Erythroblast (primary cell): Measurements from ENCODE around the gene ABLIM2.

Experiments
- DNase-seq, 2 experiments: peaks; one replicate each; lab custom pipeline; 2025; lab: John Stamatoyannopoulos, UW
- GATA1 ChIP-seq: IDR thresholded peaks from 2 replicates; pipeline ENCODE4 v1.6.1; 2011; ENCODE audit warnings: low read depth, mild to moderate bottlenecking, control low read depth, low read length, moderate library complexity
- POLR2A ChIP-seq: IDR thresholded peaks from 2 replicates; pipeline ENCODE4 v1.6.1; 2011; ENCODE audit warnings: mild to moderate bottlenecking, low read length

The ABLIM2 gene

DNA sequence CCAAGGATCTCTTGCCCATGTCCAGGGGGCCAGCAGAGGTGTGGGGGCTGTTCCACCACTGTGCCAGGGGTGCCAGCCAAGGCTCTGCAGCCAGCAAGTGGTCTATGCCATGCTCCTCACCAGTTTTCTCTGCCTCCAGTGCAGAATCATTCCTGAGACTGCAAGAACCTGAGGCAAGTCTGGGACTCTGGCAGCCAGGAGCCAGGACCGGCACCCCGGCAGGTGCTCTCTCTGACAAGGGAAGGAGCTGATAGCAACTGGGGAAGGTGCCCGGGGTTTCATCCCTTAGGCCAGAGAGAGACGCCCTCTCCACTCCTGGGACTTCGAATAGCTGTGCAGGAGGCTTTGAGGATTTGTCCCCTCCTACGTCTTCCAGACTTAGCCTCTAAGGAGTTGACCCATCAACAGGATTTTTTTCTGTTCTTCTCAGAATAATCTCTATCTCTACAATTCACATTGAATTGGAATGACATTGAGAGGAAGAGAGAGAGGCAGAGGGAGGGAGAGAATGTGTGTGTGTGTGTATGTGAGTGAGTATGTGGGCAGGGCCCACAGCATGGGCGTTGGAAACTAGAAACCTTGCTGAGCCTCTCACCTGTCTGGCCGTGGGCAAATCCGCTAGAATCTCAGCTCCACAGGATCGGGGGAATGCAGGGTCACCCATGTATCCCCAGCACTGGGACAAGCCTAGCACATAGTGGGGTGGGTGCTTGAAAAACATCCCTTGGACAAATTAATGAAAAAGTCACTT, 144.5 kb downstream of the ABLIM2 start:
- TF ChIP-seq POLR2A (no peak), GATA1 (no peak)
- DNase-seq, result no peak

DNA sequence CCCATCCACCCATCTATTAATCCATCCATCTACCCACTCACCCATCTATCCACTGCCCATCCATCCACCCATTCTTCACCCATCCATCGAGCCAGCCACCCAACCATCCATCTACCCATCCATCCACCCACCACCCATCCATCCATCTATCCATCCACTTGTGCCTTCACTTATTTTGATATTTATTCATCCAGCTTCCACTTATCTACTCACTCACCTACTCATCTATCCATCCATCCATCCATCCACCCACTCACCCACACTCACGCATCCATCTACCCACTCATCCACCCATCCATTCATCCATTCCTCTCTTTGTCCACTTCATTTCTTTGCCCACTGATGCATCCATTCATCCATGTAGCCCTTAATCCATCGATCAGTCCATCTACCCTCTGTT, 146.1 kb downstream of the ABLIM2 start:
- TF ChIP-seq POLR2A (no peak), GATA1 (no peak)
- DNase-seq, result no peak

DNA sequence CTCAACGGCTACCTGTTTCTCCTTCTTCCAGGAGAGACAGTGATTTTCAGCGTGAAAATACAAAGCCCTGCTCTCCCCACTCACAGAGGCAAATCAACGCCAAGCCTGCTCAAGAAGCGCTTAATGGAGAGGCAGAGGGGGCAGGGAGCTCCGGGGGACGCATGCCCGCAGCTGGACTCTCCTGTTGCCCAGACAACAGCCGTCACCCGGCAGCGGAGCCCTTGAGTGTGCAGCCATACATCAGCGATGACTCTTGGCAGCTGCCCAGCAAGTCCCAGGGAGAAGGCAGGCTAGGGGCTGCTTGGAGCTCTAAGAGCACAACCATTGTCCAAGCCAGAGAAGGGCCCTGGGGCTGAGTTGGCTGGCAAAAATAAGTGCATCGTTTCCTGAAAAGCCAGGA, 148.0 kb downstream of the ABLIM2 start:
- DNase-seq, result no peak

DNA sequence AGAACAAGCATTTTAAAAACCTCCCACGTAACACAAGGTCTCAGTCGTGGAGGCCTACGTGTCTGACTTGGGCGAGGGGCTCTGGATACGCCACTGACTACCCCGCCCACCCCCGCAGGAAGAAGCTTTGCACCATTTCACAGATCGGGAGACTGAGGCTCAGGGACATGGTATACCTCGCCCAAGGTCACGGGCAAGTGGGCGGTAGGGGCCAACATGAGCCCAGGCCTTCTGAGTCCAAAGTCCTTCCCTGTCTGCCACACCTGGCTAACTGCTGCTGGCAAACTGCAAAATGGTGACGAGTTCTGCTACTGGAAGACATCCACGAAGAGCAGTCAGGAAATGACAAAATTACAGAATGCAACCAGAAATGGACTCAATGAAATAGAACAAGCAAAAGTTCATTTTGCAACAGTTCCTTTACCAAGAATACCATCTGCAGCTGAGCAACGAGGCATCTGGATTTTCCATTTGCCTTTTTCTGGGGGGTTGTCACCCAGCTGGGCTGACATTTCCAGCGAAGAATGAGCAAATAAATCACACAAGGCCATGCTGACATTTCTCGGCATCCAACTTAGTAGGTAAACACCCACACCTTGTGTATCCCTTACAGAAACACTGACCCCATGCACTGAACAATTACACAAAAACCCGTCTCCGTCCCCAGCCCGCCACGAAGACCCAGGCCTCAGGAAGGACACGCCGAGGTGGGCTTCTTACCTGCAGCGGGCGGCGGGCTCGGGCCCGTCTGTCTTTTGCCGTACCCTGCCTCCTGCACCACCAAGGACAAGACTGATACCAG, 148.7 kb downstream of the ABLIM2 start:
- no peak for DNase-seq
- no peak for TF ChIP-seq GATA1
- no peak for TF ChIP-seq POLR2A

More for the DNA sequence above, 148.0 kb downstream of the ABLIM2 start:
- no peak for TF ChIP-seq POLR2A
- TF ChIP-seq GATA1, result no peak

DNA sequence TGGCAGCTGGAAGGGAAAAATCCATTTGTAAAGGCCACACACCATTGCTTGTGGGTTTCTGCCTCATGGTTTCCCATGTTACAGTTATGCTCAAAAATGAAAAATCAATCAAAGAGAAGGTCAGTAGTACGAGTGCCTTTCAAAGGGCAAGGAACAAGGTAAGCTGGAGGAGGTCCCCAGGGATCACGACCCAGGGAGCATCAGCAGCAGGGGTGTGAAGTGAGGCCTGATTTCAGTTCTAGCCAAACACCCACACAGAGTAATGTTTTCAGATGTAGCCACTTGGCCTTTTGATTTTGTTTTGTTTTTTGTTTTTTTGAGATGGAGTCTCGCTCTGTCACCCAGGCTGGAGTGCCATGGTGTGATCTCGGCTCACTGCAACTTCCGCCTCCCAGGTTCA, 149.5 kb downstream of the ABLIM2 start:
- TF ChIP-seq GATA1 (no peak), POLR2A (no peak)
- no peak for DNase-seq

DNA sequence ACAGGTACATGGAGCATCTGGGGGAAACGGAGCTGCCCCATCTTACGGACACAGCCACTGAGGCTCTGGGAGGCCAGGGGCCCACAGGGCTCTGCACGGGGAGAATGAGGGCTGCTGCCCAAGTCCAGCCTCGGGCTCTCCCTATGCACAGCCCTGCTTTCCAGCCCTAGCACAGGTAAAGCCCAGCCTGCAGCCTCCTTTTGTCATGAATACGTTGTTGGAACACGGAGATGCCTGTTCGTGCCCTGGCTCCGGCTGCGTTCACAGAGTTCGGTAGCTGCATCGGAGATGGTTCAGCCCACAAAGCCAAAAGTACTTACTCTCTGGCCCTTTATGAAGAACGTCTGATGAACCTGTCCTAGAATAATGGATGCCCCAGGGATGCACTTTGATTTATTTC, 150.2 kb downstream of the ABLIM2 start:
- no peak for TF ChIP-seq POLR2A
- no peak for TF ChIP-seq GATA1
- no peak for DNase-seq

DNA sequence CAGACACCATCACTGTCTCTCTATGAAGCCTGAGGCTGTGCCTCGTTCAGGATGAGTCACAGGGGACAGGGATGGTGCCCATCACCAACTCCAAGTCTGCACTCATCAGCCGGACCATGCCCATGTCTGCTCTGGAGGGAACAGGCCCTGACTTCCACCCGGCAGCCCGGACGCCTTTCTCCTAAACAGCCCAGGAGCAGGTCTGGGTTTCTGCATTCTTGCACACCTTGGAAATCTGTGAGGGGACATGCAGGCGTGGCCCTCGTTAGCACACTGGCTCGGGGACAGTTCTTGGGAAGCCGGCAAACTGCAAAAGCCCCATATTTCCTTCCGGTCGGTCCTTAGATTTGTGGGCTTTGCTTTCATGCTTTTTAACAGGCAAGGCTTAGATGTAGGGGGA, 151.0 kb downstream of the ABLIM2 start:
- DNase-seq, result no peak
- TF ChIP-seq GATA1 (no peak), POLR2A (no peak)

DNA sequence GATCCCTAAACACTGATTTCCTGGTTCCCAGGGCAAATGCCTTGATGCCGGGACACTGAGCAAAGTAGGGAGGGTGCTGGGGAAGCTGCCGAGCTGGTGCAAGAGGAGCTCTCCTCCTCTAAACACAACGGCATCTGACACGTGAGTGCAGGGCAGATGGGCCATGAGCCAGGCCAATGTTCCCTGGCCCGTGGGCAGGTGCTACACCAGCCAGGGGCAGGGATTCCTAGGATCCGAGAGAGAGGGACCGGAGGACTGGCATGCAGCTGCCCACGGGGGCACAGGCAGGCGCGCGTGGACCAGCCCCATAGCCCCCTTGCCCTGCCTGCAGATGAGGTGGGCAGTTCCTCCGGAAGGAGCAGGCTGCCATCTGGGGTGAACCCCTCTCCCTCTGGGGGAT, 152.1 kb downstream of the ABLIM2 start:
- DNase-seq, result no peak
- TF ChIP-seq POLR2A (no peak), GATA1 (no peak)

DNA sequence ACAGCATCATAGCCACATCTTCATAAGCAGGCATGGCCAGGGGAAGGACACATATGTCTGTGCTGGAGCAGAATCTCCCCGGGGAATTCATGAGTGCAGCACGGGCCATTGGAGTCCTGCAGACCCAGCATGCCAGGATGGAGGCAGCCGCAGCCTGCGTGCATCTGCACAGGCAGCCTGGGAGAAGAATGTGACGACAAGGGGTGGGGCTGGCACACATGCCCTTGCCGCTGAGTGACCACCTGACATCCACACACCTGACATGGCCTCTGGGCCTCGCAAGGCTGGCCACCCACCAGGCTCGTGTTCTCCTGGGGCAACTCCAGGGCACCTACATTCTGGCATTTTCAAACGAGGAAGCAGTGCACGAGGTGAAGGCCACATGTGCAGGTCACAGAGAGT, 152.8 kb downstream of the ABLIM2 start:
- no peak for DNase-seq

DNA sequence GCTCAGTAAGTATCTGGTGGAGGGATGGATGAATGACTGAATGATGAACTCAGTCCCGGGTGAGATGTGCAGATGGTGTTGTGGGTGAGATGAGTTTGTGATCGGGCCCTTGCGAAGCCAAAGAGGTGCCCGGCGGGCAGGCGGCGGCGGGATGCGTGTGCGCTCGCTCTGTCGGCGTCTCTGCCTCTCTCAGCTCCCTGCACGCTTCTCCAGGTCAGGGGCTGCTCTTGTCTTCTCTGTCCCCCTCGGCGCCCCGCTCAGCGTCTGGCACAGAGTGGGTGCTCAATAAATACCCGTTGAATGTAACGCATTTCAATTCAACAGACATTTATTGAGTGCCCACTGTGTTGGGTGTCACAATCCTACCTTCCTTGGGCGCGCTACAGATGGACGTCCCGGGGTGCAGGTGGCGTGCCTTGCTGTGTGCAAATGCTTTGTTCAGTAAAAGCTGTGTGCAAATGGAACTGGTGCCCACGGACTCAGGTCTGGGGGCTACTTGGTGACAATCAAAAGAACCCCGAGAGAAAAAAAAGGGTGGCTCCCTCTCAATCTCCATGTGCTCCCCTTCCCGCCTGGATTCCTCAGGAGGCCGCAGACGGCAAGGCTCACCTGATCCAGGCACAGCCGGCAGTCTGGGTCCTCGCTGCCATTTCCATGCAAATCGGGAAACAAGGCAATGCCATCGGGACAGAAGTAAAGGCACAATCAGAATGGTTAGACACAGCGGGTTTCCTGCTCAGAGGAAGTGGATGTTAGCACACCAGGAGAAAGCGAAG, 153.4 kb downstream of the ABLIM2 start:
- DNase-seq, result no peak
- no peak for TF ChIP-seq GATA1
- no peak for TF ChIP-seq POLR2A

More for the DNA sequence above, 152.8 kb downstream of the ABLIM2 start:
- TF ChIP-seq POLR2A (no peak), GATA1 (no peak)

DNA sequence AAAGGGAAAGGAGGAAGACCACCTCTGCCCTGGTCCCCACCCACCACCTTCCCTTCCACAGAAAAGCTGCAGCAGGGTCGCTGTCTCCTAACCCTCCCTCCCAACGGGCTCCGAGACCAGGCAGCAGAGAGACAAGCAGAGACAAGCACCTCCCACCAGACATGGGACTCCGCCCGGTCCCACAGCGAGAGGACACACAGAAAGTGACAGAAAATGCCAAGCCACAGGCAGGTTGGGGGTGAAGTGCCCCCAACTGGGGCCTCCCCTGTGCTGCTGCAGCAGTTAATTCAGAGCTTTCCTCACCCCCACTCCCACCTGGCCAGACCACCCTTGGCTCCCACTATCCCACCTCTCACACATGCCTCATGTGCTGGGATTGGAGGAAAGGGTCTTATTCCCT, 154.5 kb downstream of the ABLIM2 start:
- no peak for TF ChIP-seq POLR2A
- no peak for TF ChIP-seq GATA1
- no peak for DNase-seq

DNA sequence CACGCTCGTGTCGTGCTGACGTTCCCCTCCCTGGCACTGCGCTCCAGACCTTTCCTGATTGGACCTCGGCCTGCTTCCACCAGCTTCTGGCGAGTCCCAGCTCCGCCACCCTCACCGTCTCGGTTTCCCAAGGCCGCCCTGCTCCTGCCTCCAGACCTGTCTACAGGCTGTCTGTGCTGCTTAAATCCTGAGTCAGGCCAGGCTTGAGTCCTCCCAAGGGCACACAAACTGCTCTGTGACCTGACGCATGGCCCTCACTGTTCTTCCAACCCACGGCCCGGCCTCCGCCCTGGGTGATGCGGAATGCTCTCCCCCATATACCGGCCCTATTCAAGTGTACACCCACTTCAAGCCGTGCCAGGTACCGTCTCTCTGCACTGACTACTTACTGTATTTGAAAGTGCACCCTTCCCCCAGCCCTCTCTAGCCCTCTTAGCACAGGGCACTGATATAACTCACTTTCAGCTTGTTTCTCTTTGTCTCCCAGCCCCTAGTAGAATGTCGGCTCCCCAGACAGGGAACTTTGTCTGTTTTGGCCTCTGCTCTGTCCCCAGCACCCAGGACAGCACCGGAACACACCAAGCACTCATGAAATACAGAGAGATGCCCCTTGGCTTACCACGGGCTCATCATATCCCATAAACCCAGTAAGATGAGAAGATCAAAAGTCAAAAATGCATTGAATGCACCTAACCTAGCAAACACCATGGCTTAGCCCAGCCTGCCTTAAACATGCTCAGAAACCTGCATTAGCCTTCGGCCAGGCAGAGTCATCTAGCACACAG, 155.9 kb downstream of the ABLIM2 start:
- no peak for DNase-seq
- TF ChIP-seq GATA1, result no peak
- no peak for TF ChIP-seq POLR2A
